Aorta (tissue), 5 donors: ENCODE data around the gene SYNPR. TPM values are rescaled to one million over a fixed set of nuclear protein-coding genes. Genes with fewer than 3 reads are reported as not detected.

ENCODE experiments used
- ATAC-seq: fragments of 200-7000 bp; cut with Tn5 transposase; one replicate; pipeline ENCODE4 v1.9.1; 2022; ENCODE audit warnings: moderate library complexity; ENCODE audit not compliant: low FRiP score
- DNase-seq, 2 donors: peaks; one replicate each; pipeline ENCODE4 v3.0.0-alpha.2; 2020
- H3K27ac ChIP-seq, 2 donors: one replicate each; pipeline ENCODE4 v1.5.1; 2013; ENCODE audit warnings: low read length in 2 of 2, mild to moderate bottlenecking in 2 of 2, moderate library complexity in 2 of 2, control low read depth in 1 of 2, inconsistent platforms in 1 of 2, low read depth in 1 of 2
- H3K27me3 ChIP-seq, 2 donors: one replicate each; pipeline ENCODE4 v1.6.1; 2013; ENCODE audit warnings: control low read depth in 1 of 2, low read length in 1 of 2, mild to moderate bottlenecking in 1 of 2, moderate library complexity in 1 of 2; ENCODE audit not compliant: insufficient read depth in 2 of 2, control insufficient read depth in 1 of 2
- H3K36me3 ChIP-seq, 2 donors: one replicate each; pipeline ENCODE4 v1.6.1; 2013; ENCODE audit warnings: control low read depth in 1 of 2, low read length in 1 of 2, mild to moderate bottlenecking in 1 of 2; ENCODE audit not compliant: insufficient read depth in 2 of 2, control insufficient read depth in 1 of 2
- H3K4me1 ChIP-seq, 2 donors: one replicate each; pipeline ENCODE4 v1.6.1; 2013; ENCODE audit warnings: low read length in 2 of 2, control low read depth in 1 of 2, mild to moderate bottlenecking in 1 of 2, moderate library complexity in 1 of 2; ENCODE audit not compliant: insufficient read depth in 2 of 2, control insufficient read depth in 1 of 2
- H3K4me3 ChIP-seq, 2 donors: one replicate each; pipeline ENCODE4 v1.5.1; 2013; ENCODE audit warnings: low read length in 2 of 2, control low read depth in 1 of 2, mild to moderate bottlenecking in 1 of 2
- H3K9me3 ChIP-seq: one replicate; pipeline ENCODE4 v1.6.1; 2013; ENCODE audit warnings: mild to moderate bottlenecking, low read length; ENCODE audit not compliant: control insufficient read depth
- WGBS, 2 donors: extraction: QIAGEN DNeasy Blood & Tissue Kit; methylation state at CpG; one replicate each; pipeline ENCODE4 v1.1.7; 2013; 5-methylcytosine and 5-hydroxymethylcytosine counted together
- intact Hi-C, 2 donors: fragments of 100-400 bp; cut with DNase I; formaldehyde crosslinking; loops; one replicate each; pipeline versions ENCODE4 v1.14.2 to v1.15.0; 2022
- polyA plus RNA-seq, 2 donors: library from polyadenylated mRNA; stranded (reverse); fragments of 200-250 nt; gene quantifications; one replicate each; pipeline ENCODE4 v1.2.3, GENCODE V29; 2013
- total RNA-seq, 2 donors: library from RNA; stranded (reverse); fragmentation: NEBNext Ultra II Directional; extraction: Animal tissue kit (Norgen Biotek cat#: 25700); gene quantifications; one replicate each; pipeline ENCODE4 v1.2.1, GENCODE V29; 2021
- donor health status: healthy with polysubstance abuse.
- donor health status: Bipolar disorder and iron deficiency.
- donor health status: DM: no; HTN: no; CAD: no.
- donor health status: DM: no; HTN: no; CAD: no.
- donor health status: DM: yes; HTN: yes; CAD: no.

Gene SYNPR
- total and polyA plus RNA-seq, 4 donors: not detected

GRCh38 chr3:63654931-63655330 is 376.8 kb downstream of the SYNPR start:
- 67 to 78% methylated on average over 5 of the region's 5 CpGs for WGBS, 2 donors
- Histone ChIP-seq H3K4me3 (no peak overlapping the region), H3K9me3 (peaks cover 3% of the 10 kb centered on the region), H3K36me3 (no peaks in the 10 kb centered on the region), H3K27me3 (no peaks in the 10 kb centered on the region), H3K4me1 (no peaks in the 10 kb centered on the region), H3K27ac (no peak overlapping the region)
- ATAC-seq (no peak), DNase-seq (no peak)
- intact Hi-C loops: no loop called here

GRCh38 chr3:63655519-63655918 is 377.4 kb downstream of the SYNPR start:
- intact Hi-C loops: no loop called here
- H3K4me3 ChIP-seq: no peak overlapping the region
- no peaks in the 10 kb centered on the region for H3K27me3 ChIP-seq
- H3K27ac ChIP-seq: no peak overlapping the region
- 8 to 13% methylated on average over 4 of the region's 4 CpGs for WGBS, 2 donors
- ATAC-seq (no peak), DNase-seq (no peak)
- H3K36me3 ChIP-seq: no peaks in the 10 kb centered on the region
- no peaks in the 10 kb centered on the region for H3K4me1 ChIP-seq
- H3K9me3 ChIP-seq: peaks cover 3% of the 10 kb centered on the region

GRCh38 chr3:63656786-63657185 is 378.7 kb downstream of the SYNPR start:
- peaks cover 2% of the 10 kb centered on the region for H3K9me3 ChIP-seq
- ATAC-seq: no peak
- no peak for DNase-seq
- H3K4me3 ChIP-seq: no peak overlapping the region
- H3K36me3 ChIP-seq: no peaks in the 10 kb centered on the region
- no peaks in the 10 kb centered on the region for H3K27me3 ChIP-seq
- WGBS, 2 donors: 79 to 81% methylated on average over 6 of the region's 6 CpGs
- H3K4me1 ChIP-seq: no peaks in the 10 kb centered on the region
- no peak overlapping the region for H3K27ac ChIP-seq
- intact Hi-C loops: no loop called here

- intact Hi-C loops: no loop called here
- no peaks in the 10 kb centered on the region for H3K9me3 ChIP-seq
- H3K27ac ChIP-seq: no peak overlapping the region
- no peak overlapping the region for H3K4me3 ChIP-seq
- 53 to 67% methylated on average over 1 of the region's 1 CpG for WGBS, 2 donors
- no peaks in the 10 kb centered on the region for H3K4me1 ChIP-seq
- DNase-seq (no peak), ATAC-seq (no peak)
- no peaks in the 10 kb centered on the region for H3K36me3 ChIP-seq
- H3K27me3 ChIP-seq: no peaks in the 10 kb centered on the region
Observed at GRCh38 chr3:63661242-63661641, 383.1 kb downstream of the SYNPR start.

GRCh38 chr3:63662011-63662410 is 383.9 kb downstream of the SYNPR start:
- H3K27ac ChIP-seq: no peak overlapping the region
- no peaks in the 10 kb centered on the region for H3K9me3 ChIP-seq
- ATAC-seq (no peak), DNase-seq (no peak)
- no peak overlapping the region for H3K4me3 ChIP-seq
- WGBS, 2 donors: 65 to 77% methylated on average over 4 of the region's 4 CpGs
- H3K4me1 ChIP-seq: no peaks in the 10 kb centered on the region
- no peaks in the 10 kb centered on the region for H3K36me3 ChIP-seq
- H3K27me3 ChIP-seq: no peaks in the 10 kb centered on the region
- intact Hi-C loops: no loop called here

- Histone ChIP-seq H3K4me1 (no peaks in the 10 kb centered on the region), H3K27ac (no peak overlapping the region)
- intact Hi-C loops: no loop called here
Observed at GRCh38 chr3:63662500-63662899, 384.4 kb downstream of the SYNPR start.

More at GRCh38 chr3:63662500-63662899, 384.4 kb downstream of the SYNPR start:
- no peaks in the 10 kb centered on the region for H3K36me3 ChIP-seq
- no peak for DNase-seq
- no peaks in the 10 kb centered on the region for H3K9me3 ChIP-seq
- no peak for ATAC-seq
- H3K27me3 ChIP-seq: no peaks in the 10 kb centered on the region
- no peak overlapping the region for H3K4me3 ChIP-seq
